ENCODE data around the gene KPNA3.

The KPNA3 gene

DNA sequence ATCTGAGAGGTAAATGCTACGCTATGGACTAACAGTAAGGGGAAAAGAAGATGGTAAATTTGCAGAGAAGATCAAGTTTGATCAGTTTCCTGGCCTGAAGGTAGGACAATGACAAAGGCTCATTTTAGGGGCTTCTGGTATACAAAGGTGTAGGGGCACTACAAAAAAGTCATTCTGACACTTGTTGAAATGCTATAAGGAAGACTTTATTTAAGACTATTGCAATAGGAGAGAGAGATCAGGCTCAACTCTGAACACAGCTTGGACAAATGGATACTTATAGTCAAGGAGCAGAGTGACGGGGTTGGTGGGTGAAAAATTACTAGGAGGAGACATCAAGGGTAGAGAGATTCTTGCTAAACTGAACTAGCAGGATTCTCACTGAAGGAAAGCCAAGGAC lies 37.2 kb upstream of the KPNA3 start:
- no peak for TF ChIP-seq EZH2phosphoT487 (IDR thresholded peaks at IDR 0.05; ENCODE audit: borderline replicate concordance)
- no peaks in the 10 kb centered on the region for H3F3A ChIP-seq (ENCODE audit: low read depth)
- no peaks in the 10 kb centered on the region for H4K20me1 ChIP-seq (ENCODE audit: insufficient read depth, low read length, poor library complexity, severe bottlenecking)
- H3K9me3 ChIP-seq (ENCODE audit: insufficient read depth, low read depth, low read length): no peaks in the 10 kb centered on the region
- no peaks in the 10 kb centered on the region for H3K36me3 ChIP-seq (ENCODE audit: insufficient read depth, low read length)
- no peaks in the 10 kb centered on the region for H3K79me2 ChIP-seq (ENCODE audit: insufficient read depth, low read length)
- H3K9me2 ChIP-seq (replicated peaks; ENCODE audit: low read depth, low read length): no peaks in the 10 kb centered on the region
- no peak overlapping the region for H3K4me3 ChIP-seq (ENCODE audit: low read length, poor library complexity, severe bottlenecking)
- H3K4me1 ChIP-seq (ENCODE audit: insufficient read depth, low read length, poor library complexity, severe bottlenecking): peaks cover 7% of the 10 kb centered on the region
- no peak overlapping the region for H3K9ac ChIP-seq (ENCODE audit: low read depth, low read length, poor library complexity, severe bottlenecking)
- 0 out of 2 replicates have a peak overlapping the region, but pooled peaks have one; percentile 61 for H2AFZ ChIP-seq (ENCODE audit: low read length)
- no peak overlapping the region for H3K4me2 ChIP-seq (ENCODE audit: low read depth, low read length, poor library complexity, severe bottlenecking)
- no peaks in the 10 kb centered on the region for H3K27me3 ChIP-seq (ENCODE audit: insufficient read depth, low read length, poor library complexity, severe bottlenecking)

- H3K4me2 ChIP-seq (ENCODE audit: low read depth, low read length, poor library complexity, severe bottlenecking): no peak overlapping the region
Observed at GRCh38 chr13:49828453-49828852, 36.0 kb upstream of the KPNA3 start.

GRCh38 chr13:49827891-49828290 lies 35.4 kb upstream of the KPNA3 start:
- Histone ChIP-seq H3K79me2 (ENCODE audit: insufficient read depth, low read length) (no peaks in the 10 kb centered on the region), H3K4me2 (ENCODE audit: low read depth, low read length, poor library complexity, severe bottlenecking) (no peak overlapping the region), H3K4me1 (ENCODE audit: insufficient read depth, low read length, poor library complexity, severe bottlenecking) (peaks cover 7% of the 10 kb centered on the region), H3K9me2 (replicated peaks; ENCODE audit: low read depth, low read length) (no peaks in the 10 kb centered on the region), H3K36me3 (ENCODE audit: insufficient read depth, low read length) (no peaks in the 10 kb centered on the region), H3F3A (ENCODE audit: low read depth) (no peaks in the 10 kb centered on the region), H3K27me3 (ENCODE audit: insufficient read depth, low read length, poor library complexity, severe bottlenecking) (no peaks in the 10 kb centered on the region), H3K4me3 (ENCODE audit: low read length, poor library complexity, severe bottlenecking) (no peak overlapping the region), H4K20me1 (ENCODE audit: insufficient read depth, low read length, poor library complexity, severe bottlenecking) (no peaks in the 10 kb centered on the region), H2AFZ (ENCODE audit: low read length) (no peak overlapping the region), H3K9ac (ENCODE audit: low read depth, low read length, poor library complexity, severe bottlenecking) (no peak overlapping the region), H3K9me3 (ENCODE audit: insufficient read depth, low read depth, low read length) (no peaks in the 10 kb centered on the region)
- TF ChIP-seq CTCF (conservative IDR thresholded peaks at IDR 0.05; ENCODE audit: low read length) (no peak), EZH2phosphoT487 (IDR thresholded peaks at IDR 0.05; ENCODE audit: borderline replicate concordance) (no peak)

More at GRCh38 chr13:49828453-49828852, 36.0 kb upstream of the KPNA3 start:
- Histone ChIP-seq H3K79me2 (ENCODE audit: insufficient read depth, low read length) (no peaks in the 10 kb centered on the region), H3K9me2 (replicated peaks; ENCODE audit: low read depth, low read length) (no peaks in the 10 kb centered on the region), H3K36me3 (ENCODE audit: insufficient read depth, low read length) (no peaks in the 10 kb centered on the region), H3K9me3 (ENCODE audit: insufficient read depth, low read depth, low read length) (no peaks in the 10 kb centered on the region), H2AFZ (ENCODE audit: low read length) (no peak overlapping the region), H3K27me3 (ENCODE audit: insufficient read depth, low read length, poor library complexity, severe bottlenecking) (no peaks in the 10 kb centered on the region), H3K4me1 (ENCODE audit: insufficient read depth, low read length, poor library complexity, severe bottlenecking) (peaks cover 7% of the 10 kb centered on the region), H3K9ac (ENCODE audit: low read depth, low read length, poor library complexity, severe bottlenecking) (no peak overlapping the region), H4K20me1 (ENCODE audit: insufficient read depth, low read length, poor library complexity, severe bottlenecking) (no peaks in the 10 kb centered on the region), H3F3A (ENCODE audit: low read depth) (no peaks in the 10 kb centered on the region), H3K4me3 (ENCODE audit: low read length, poor library complexity, severe bottlenecking) (no peak overlapping the region)
- TF ChIP-seq CTCF (conservative IDR thresholded peaks at IDR 0.05; ENCODE audit: low read length) (peak; percentile 38), EZH2phosphoT487 (IDR thresholded peaks at IDR 0.05; ENCODE audit: borderline replicate concordance) (no peak)

DNA sequence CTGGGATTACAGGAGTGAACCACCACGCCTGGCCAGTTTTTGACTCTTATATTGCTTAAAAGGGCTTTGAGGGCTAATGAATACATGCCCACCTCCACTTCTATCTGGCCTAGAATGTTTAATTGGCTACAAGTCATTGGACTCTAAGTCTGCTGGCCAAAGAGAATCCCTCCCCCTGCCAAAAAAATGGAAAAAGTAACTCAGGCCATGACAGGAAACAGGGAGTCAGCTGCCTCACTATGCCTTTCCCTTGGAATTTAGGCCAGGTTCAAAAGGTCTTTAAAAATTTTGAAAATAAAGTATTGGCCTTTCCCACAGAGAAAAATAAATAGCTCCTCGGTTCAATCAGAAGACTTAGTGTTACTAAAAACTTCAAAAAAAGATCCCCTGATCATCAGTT lies 34.9 kb upstream of the KPNA3 start:
- Histone ChIP-seq H3K4me3 (ENCODE audit: low read length, poor library complexity, severe bottlenecking) (no peak overlapping the region), H3K9me2 (replicated peaks; ENCODE audit: low read depth, low read length) (no peaks in the 10 kb centered on the region), H3K79me2 (ENCODE audit: insufficient read depth, low read length) (no peaks in the 10 kb centered on the region), H3K4me2 (ENCODE audit: low read depth, low read length, poor library complexity, severe bottlenecking) (no peak overlapping the region), H3K27me3 (ENCODE audit: insufficient read depth, low read length, poor library complexity, severe bottlenecking) (no peaks in the 10 kb centered on the region), H2AFZ (ENCODE audit: low read length) (no peak overlapping the region), H3K4me1 (ENCODE audit: insufficient read depth, low read length, poor library complexity, severe bottlenecking) (peaks cover 7% of the 10 kb centered on the region), H3K9me3 (ENCODE audit: insufficient read depth, low read depth, low read length) (no peaks in the 10 kb centered on the region), H3F3A (ENCODE audit: low read depth) (no peaks in the 10 kb centered on the region), H3K9ac (ENCODE audit: low read depth, low read length, poor library complexity, severe bottlenecking) (no peak overlapping the region), H4K20me1 (ENCODE audit: insufficient read depth, low read length, poor library complexity, severe bottlenecking) (no peaks in the 10 kb centered on the region), H3K36me3 (ENCODE audit: insufficient read depth, low read length) (no peaks in the 10 kb centered on the region)
- TF ChIP-seq CTCF (conservative IDR thresholded peaks at IDR 0.05; ENCODE audit: low read length) (no peak), EZH2phosphoT487 (IDR thresholded peaks at IDR 0.05; ENCODE audit: borderline replicate concordance) (no peak)

Data from Loucy (cell line).